Hematopoietic multipotent progenitor cell treated with erythropoietin and hydrocortisone succinate and interleukin-3 and kit ligand, for 6 days (in vitro differentiated cells): ENCODE data around the gene NKD1.
"Not testable (repeated sequence)": the region's sequence is repeated elsewhere in the genome, so short reads cannot be mapped to it uniquely, and the experiment has no call there.

Experiments used
- DNase-seq: peaks from one replicate; pipeline ENCODE4 v3.0.0-alpha.2; 2015

NKD1 gene

GRCh38 chr16:50520451-50521245, 27.5 kb upstream of the NKD1 start:
- no peak for DNase-seq

GRCh38 chr16:50521246-50521900, 26.8 kb upstream of the NKD1 start:
- DNase-seq: no peak

GRCh38 chr16:50522324-50522723, 25.9 kb upstream of the NKD1 start:
- DNase-seq: no peak

GRCh38 chr16:50523710-50524109, 24.5 kb upstream of the NKD1 start:
- DNase-seq: no peak

- DNase-seq: no peak
These were observed 22.9 kb upstream of the NKD1 start for GRCh38 chr16:50525262-50525661.

GRCh38 chr16:50525716-50526115, 22.5 kb upstream of the NKD1 start:
- no peak for DNase-seq

GRCh38 chr16:50526249-50526648, 21.9 kb upstream of the NKD1 start:
- DNase-seq: no peak

- no peak for DNase-seq
These were observed 21.4 kb upstream of the NKD1 start for GRCh38 chr16:50526796-50527195.

- DNase-seq: no peak
These were observed 19.4 kb upstream of the NKD1 start for GRCh38 chr16:50528820-50529219.

GRCh38 chr16:50529334-50529733, 18.9 kb upstream of the NKD1 start:
- no peak for DNase-seq

GRCh38 chr16:50530277-50531236, 17.6 kb upstream of the NKD1 start:
- DNase-seq: no peak

- DNase-seq: no peak
These were observed 16.8 kb upstream of the NKD1 start for GRCh38 chr16:50531359-50531758.

GRCh38 chr16:50531901-50532300, 16.3 kb upstream of the NKD1 start:
- no peak for DNase-seq

- no peak for DNase-seq
These were observed 15.6 kb upstream of the NKD1 start for GRCh38 chr16:50532576-50532975.

GRCh38 chr16:50533317-50533716, 14.9 kb upstream of the NKD1 start:
- no peak for DNase-seq

- no peak for DNase-seq
These were observed 14.1 kb upstream of the NKD1 start for GRCh38 chr16:50534091-50534490.

- no peak for DNase-seq
These were observed 13.6 kb upstream of the NKD1 start for GRCh38 chr16:50534556-50534955.

GRCh38 chr16:50534958-50535357, 13.2 kb upstream of the NKD1 start:
- no peak for DNase-seq

GRCh38 chr16:50535506-50536257, 12.5 kb upstream of the NKD1 start:
- DNase-seq: no peak

GRCh38 chr16:50536258-50536645, 11.9 kb upstream of the NKD1 start:
- not testable (repeated sequence) for DNase-seq

GRCh38 chr16:50537533-50538290, 10.5 kb upstream of the NKD1 start:
- no peak for DNase-seq
